ENCODE data around the gene CYB5R4. TPM values are rescaled to one million over a fixed set of nuclear protein-coding genes. Genes with fewer than 3 reads are reported as not detected.

The CYB5R4 gene
- total and polyA plus RNA-seq, 2 donors (not counting 1 experiment from before 2014, with no cell fraction given): 4.3 to 10.6 TPM

GRCh38 chr6:83908813-83909212 is 49.3 kb downstream of the CYB5R4 start:
- H3K36me3 ChIP-seq (ENCODE audit: control insufficient read depth, insufficient read depth, low read length): no peaks in the 10 kb centered on the region
- no peak overlapping the region for H3K4me2 ChIP-seq (ENCODE audit: extremely low read depth, insufficient read depth, low read length)
- no peaks in the 10 kb centered on the region for H3K4me1 ChIP-seq (ENCODE audit: control insufficient read depth, extremely low read depth, insufficient read depth, low read length)
- DNase-seq (ENCODE audit: low read depth in 2 of 2): peak in 1 of 2 donors; percentile 80
- TF ChIP-seq CTCF (conservative IDR thresholded peaks at IDR 0.05 in 1 of 2, IDR thresholded peaks at IDR 0.05 in 1 of 2; ENCODE audit: low read depth in 1 of 2, low read length in 2 of 2) (no peak), EZH2 (IDR thresholded peaks at IDR 0.05; ENCODE audit: low read length, missing control alignments) (no peak)
- no peaks in the 10 kb centered on the region for H3K27me3 ChIP-seq (ENCODE audit: control insufficient read depth, insufficient read depth, low read length)
- no peak overlapping the region for H2AFZ ChIP-seq (ENCODE audit: low read length)
- no peaks in the 10 kb centered on the region for H4K20me1 ChIP-seq (ENCODE audit: control insufficient read depth, extremely low read depth, insufficient read depth, low read length)
- H3K79me2 ChIP-seq (ENCODE audit: control insufficient read depth, insufficient read depth, low read length): peaks cover 4% of the 10 kb centered on the region
- no peak overlapping the region for H3K27ac ChIP-seq (ENCODE audit: insufficient read depth, low read length)
- H3K4me3 ChIP-seq (replicated peaks in 1 of 4; ENCODE audit: control extremely low read depth in 1 of 4, insufficient read depth in 1 of 4, low read depth in 3 of 4, low read length in 4 of 4): no peak overlapping the region
- no peaks in the 10 kb centered on the region for H3K9me3 ChIP-seq (ENCODE audit: control insufficient read depth, insufficient read depth, low read depth, low read length)
- no peak overlapping the region for H3K9ac ChIP-seq (ENCODE audit: insufficient read depth, low read length)

- peak in 1 of 2 donors; percentile 63 for DNase-seq (ENCODE audit: low read depth in 2 of 2)
- Histone ChIP-seq H3K27me3 (ENCODE audit: control insufficient read depth, insufficient read depth, low read length) (no peaks in the 10 kb centered on the region), H3K79me2 (ENCODE audit: control insufficient read depth, insufficient read depth, low read length) (no peaks in the 10 kb centered on the region)
These were observed 51.8 kb downstream of the CYB5R4 start for GRCh38 chr6:83911278-83911677.

GRCh38 chr6:83914953-83915352 is 55.5 kb downstream of the CYB5R4 start:
- Histone ChIP-seq H3K27ac (ENCODE audit: insufficient read depth, low read length) (no peak overlapping the region), H3K27me3 (ENCODE audit: control insufficient read depth, insufficient read depth, low read length) (no peaks in the 10 kb centered on the region), H3K4me1 (ENCODE audit: control insufficient read depth, extremely low read depth, insufficient read depth, low read length) (no peaks in the 10 kb centered on the region), H3K4me3 (replicated peaks in 1 of 4; ENCODE audit: control extremely low read depth in 1 of 4, insufficient read depth in 1 of 4, low read depth in 3 of 4, low read length in 4 of 4) (no peak overlapping the region), H4K20me1 (ENCODE audit: control insufficient read depth, extremely low read depth, insufficient read depth, low read length) (no peaks in the 10 kb centered on the region), H3K4me2 (ENCODE audit: extremely low read depth, insufficient read depth, low read length) (no peak overlapping the region), H3K36me3 (ENCODE audit: control insufficient read depth, insufficient read depth, low read length) (no peaks in the 10 kb centered on the region), H3K79me2 (ENCODE audit: control insufficient read depth, insufficient read depth, low read length) (no peaks in the 10 kb centered on the region), H2AFZ (ENCODE audit: low read length) (no peak overlapping the region), H3K9me3 (ENCODE audit: control insufficient read depth, insufficient read depth, low read depth, low read length) (no peaks in the 10 kb centered on the region), H3K9ac (ENCODE audit: insufficient read depth, low read length) (no peak overlapping the region)
- no peak for TF ChIP-seq EZH2 (IDR thresholded peaks at IDR 0.05; ENCODE audit: low read length, missing control alignments)
- TF ChIP-seq CTCF (conservative IDR thresholded peaks at IDR 0.05 in 1 of 2, IDR thresholded peaks at IDR 0.05 in 1 of 2; ENCODE audit: low read depth in 1 of 2, low read length in 2 of 2): no peak
- peak in 1 of 2 donors; percentile 49 for DNase-seq (ENCODE audit: low read depth in 2 of 2)

More at GRCh38 chr6:83911278-83911677, 51.8 kb downstream of the CYB5R4 start:
- Histone ChIP-seq H3K9me3 (ENCODE audit: control insufficient read depth, insufficient read depth, low read depth, low read length) (no peaks in the 10 kb centered on the region), H3K36me3 (ENCODE audit: control insufficient read depth, insufficient read depth, low read length) (no peaks in the 10 kb centered on the region), H3K4me3 (replicated peaks in 1 of 4; ENCODE audit: control extremely low read depth in 1 of 4, insufficient read depth in 1 of 4, low read depth in 3 of 4, low read length in 4 of 4) (no peak overlapping the region), H3K9ac (ENCODE audit: insufficient read depth, low read length) (no peak overlapping the region), H4K20me1 (ENCODE audit: control insufficient read depth, extremely low read depth, insufficient read depth, low read length) (no peaks in the 10 kb centered on the region), H3K4me2 (ENCODE audit: extremely low read depth, insufficient read depth, low read length) (no peak overlapping the region), H3K27ac (ENCODE audit: insufficient read depth, low read length) (no peak overlapping the region), H3K4me1 (ENCODE audit: control insufficient read depth, extremely low read depth, insufficient read depth, low read length) (no peaks in the 10 kb centered on the region), H2AFZ (ENCODE audit: low read length) (no peak overlapping the region)
- no peak for TF ChIP-seq CTCF (conservative IDR thresholded peaks at IDR 0.05 in 1 of 2, IDR thresholded peaks at IDR 0.05 in 1 of 2; ENCODE audit: low read depth in 1 of 2, low read length in 2 of 2)
- TF ChIP-seq EZH2 (IDR thresholded peaks at IDR 0.05; ENCODE audit: low read length, missing control alignments): no peak

Data from fibroblast of lung (primary cell).